Upper lobe of right lung (tissue), 1 donor: ENCODE data around the gene STK33. TPM values are rescaled to one million over a fixed set of nuclear protein-coding genes. Genes with fewer than 3 reads are reported as not detected.

ENCODE experiments used
- ATAC-seq: fragments of 200-7000 bp; cut with Tn5 transposase; one replicate; pipeline ENCODE4 v1.9.1; 2020; ENCODE audit warnings: mild to moderate bottlenecking, moderate library complexity
- DNase-seq: peaks from one replicate; pipeline ENCODE4 v3.0.0-alpha.2; 2020
- H3K27ac ChIP-seq: fragments of 200-600 bp; one replicate; pipeline ENCODE4 v1.8.0; 2022
- H3K27me3 ChIP-seq: fragments of 200-600 bp; one replicate; pipeline ENCODE4 v1.8.0; 2022; ENCODE audit warnings: mild to moderate bottlenecking
- H3K36me3 ChIP-seq: fragments of 200-600 bp; one replicate; pipeline ENCODE4 v1.8.0; 2022
- H3K4me1 ChIP-seq: fragments of 200-600 bp; one replicate; pipeline ENCODE4 v1.8.0; 2022
- H3K4me3 ChIP-seq: fragments of 200-600 bp; one replicate; pipeline ENCODE4 v1.8.0; 2022; ENCODE audit warnings: mild to moderate bottlenecking
- H3K9me3 ChIP-seq: fragments of 200-600 bp; one replicate; pipeline ENCODE4 v1.8.0; 2022
- CTCF ChIP-seq: fragments of 200-600 bp; IDR thresholded peaks from one replicate; pipeline ENCODE4 v1.8.0; 2022; ENCODE audit warnings: antibody characterized with exemption
- intact Hi-C: fragments of 100-400 bp; cut with DNase I; formaldehyde crosslinking; loops from one replicate; pipeline ENCODE4 v1.11.0; 2022
- total RNA-seq: library from RNA; stranded (reverse); fragmentation: NEBNext Ultra II Directional; extraction: Animal tissue kit (Norgen Biotek cat#: 25700); gene quantifications from one replicate; pipeline ENCODE4 v1.2.1, GENCODE V29; 2021
- donor health status: DM: no; HTN: yes; CAD: no; lungs with severe emphysema.

The STK33 gene
- total RNA-seq, 1 donor from 2014 or later = 9.4 TPM

GRCh38 chr11:8587915-8588314, 6.1 kb downstream of the STK33 start:
- intact Hi-C loops = no loop called here
- Histone ChIP-seq H3K4me1 (no peaks in the 10 kb centered on the region), H3K27ac (no peak overlapping the region), H3K36me3 (no peaks in the 10 kb centered on the region), H3K4me3 (no peak overlapping the region), H3K27me3 (no peaks in the 10 kb centered on the region), H3K9me3 (no peaks in the 10 kb centered on the region)
- TF ChIP-seq CTCF = no peak
- DNase-seq = no peak
- no peak for ATAC-seq

GRCh38 chr11:8586805-8587204, 7.2 kb downstream of the STK33 start:
- no peak for ATAC-seq
- Histone ChIP-seq H3K27me3 (no peaks in the 10 kb centered on the region), H3K4me3 (no peak overlapping the region), H3K4me1 (no peaks in the 10 kb centered on the region), H3K9me3 (no peaks in the 10 kb centered on the region), H3K27ac (no peak overlapping the region), H3K36me3 (no peaks in the 10 kb centered on the region)
- TF ChIP-seq CTCF = no peak
- intact Hi-C loops = no loop called here
- no peak for DNase-seq

GRCh38 chr11:8586184-8586583, 7.8 kb downstream of the STK33 start:
- Histone ChIP-seq H3K4me3 (no peak overlapping the region), H3K36me3 (no peaks in the 10 kb centered on the region), H3K27ac (no peak overlapping the region), H3K9me3 (no peaks in the 10 kb centered on the region), H3K27me3 (no peaks in the 10 kb centered on the region), H3K4me1 (no peaks in the 10 kb centered on the region)
- TF ChIP-seq CTCF = no peak
- intact Hi-C loops = no loop called here
- no peak for ATAC-seq
- no peak for DNase-seq

GRCh38 chr11:8584511-8584910, 9.5 kb downstream of the STK33 start:
- Histone ChIP-seq H3K4me1 (no peaks in the 10 kb centered on the region), H3K27me3 (no peaks in the 10 kb centered on the region), H3K9me3 (no peaks in the 10 kb centered on the region), H3K4me3 (no peak overlapping the region), H3K27ac (no peak overlapping the region), H3K36me3 (no peaks in the 10 kb centered on the region)
- intact Hi-C loops = no loop called here
- no peak for TF ChIP-seq CTCF
- ATAC-seq (no peak), DNase-seq (no peak)

- intact Hi-C loops = no loop called here
Observed at GRCh38 chr11:8584082-8584481, 9.9 kb downstream of the STK33 start.

More at GRCh38 chr11:8584082-8584481, 9.9 kb downstream of the STK33 start:
- DNase-seq (no peak), ATAC-seq (no peak)
- H3K27ac ChIP-seq = no peak overlapping the region
- H3K27me3 ChIP-seq = no peaks in the 10 kb centered on the region
- no peak for TF ChIP-seq CTCF
- no peaks in the 10 kb centered on the region for H3K9me3 ChIP-seq
- H3K36me3 ChIP-seq = no peaks in the 10 kb centered on the region
- no peaks in the 10 kb centered on the region for H3K4me1 ChIP-seq
- H3K4me3 ChIP-seq = no peak overlapping the region
